KMS-11 (cell line): ENCODE data around the gene OLFML3.
A peak's percentile ranks its signal among the peaks of the same experiment; 100 is the strongest.
"Not testable (repeated sequence)": the region's sequence is repeated elsewhere in the genome, so short reads cannot be mapped to it uniquely, and the experiment has no call there.

Experiments used
- H2AFZ ChIP-seq: fragments of 200-600 bp; sonication (generic); 2 replicates; pipeline ENCODE4 v1.6.1; 2016; ENCODE audit warnings: antibody characterized with exemption, mixed run types, low read depth
- H3K27ac ChIP-seq: fragments of 200-600 bp; sonication (generic); 2 replicates; pipeline ENCODE4 v1.6.1; 2016; ENCODE audit warnings: mild to moderate bottlenecking, mixed run types
- H3K27me3 ChIP-seq: fragments of 200-600 bp; sonication (generic); 2 replicates; pipeline ENCODE4 v1.6.1; 2017; ENCODE audit warnings: mild to moderate bottlenecking, low read depth, mixed run types, moderate library complexity; ENCODE audit not compliant: insufficient read depth
- H3K36me3 ChIP-seq: fragments of 200-600 bp; sonication (generic); 2 replicates; pipeline ENCODE4 v1.6.1; 2017; ENCODE audit warnings: mild to moderate bottlenecking, mixed run types; ENCODE audit not compliant: insufficient read depth
- H3K4me1 ChIP-seq: fragments of 200-600 bp; sonication (generic); 2 replicates; pipeline ENCODE4 v1.6.1; 2016; ENCODE audit warnings: mild to moderate bottlenecking, low read depth, mixed run types; ENCODE audit not compliant: poor library complexity, severe bottlenecking
- H3K4me2 ChIP-seq: fragments of 200-600 bp; sonication (generic); 2 replicates; pipeline ENCODE4 v1.7.0; 2016; ENCODE audit warnings: mild to moderate bottlenecking, mixed run types
- H3K4me3 ChIP-seq: fragments of 200-600 bp; sonication (generic); IDR thresholded peaks from 2 replicates; pipeline ENCODE4 v1.6.1; 2017; ENCODE audit warnings: low read depth, low read length, mixed read lengths; ENCODE audit not compliant: insufficient read depth
- H3K79me2 ChIP-seq: fragments of 200-600 bp; sonication (generic); 2 replicates; pipeline ENCODE4 v1.6.1; 2016; ENCODE audit warnings: low read depth, mixed run types; ENCODE audit not compliant: insufficient read depth
- H3K9ac ChIP-seq: fragments of 200-600 bp; sonication (generic); 2 replicates; pipeline ENCODE4 v1.6.1; 2016; ENCODE audit warnings: mild to moderate bottlenecking, mixed run types
- H4K20me1 ChIP-seq: fragments of 200-600 bp; sonication (generic); 2 replicates; pipeline ENCODE4 v1.6.1; 2016; ENCODE audit warnings: mild to moderate bottlenecking, mixed run types; ENCODE audit not compliant: insufficient read depth
- TF ChIP-seq, protein P1 (sequence below): fragments of 200-600 bp; sonication (generic); conservative IDR thresholded peaks from 2 replicates; pipeline ENCODE4 v1.6.1; 2017; ENCODE audit warnings: low read depth, mild to moderate bottlenecking, antibody characterized with exemption, low read length, moderate library complexity, mixed read lengths

Gene OLFML3

GRCh38 chr1:113946678-113947387, 32.4 kb upstream of the OLFML3 start:
- Histone ChIP-seq H4K20me1 (no peaks in the 10 kb centered on the region; the same call in 1 of the 2 replicates), H3K4me1 (peaks cover 80% of the 10 kb centered on the region), H3K27ac (peak overlapping the region; percentile 75), H2AFZ (no peak overlapping the region), H3K36me3 (no peaks in the 10 kb centered on the region), H3K79me2 (peaks cover 97% of the 10 kb centered on the region), H3K4me3 (no peak overlapping the region), H3K4me2 (peak overlapping the region; percentile 49), H3K9ac (peak overlapping the region; percentile 18; the same call in 1 of the 2 replicates), H3K27me3 (no peaks in the 10 kb centered on the region)
- TF ChIP-seq, protein P1, sequence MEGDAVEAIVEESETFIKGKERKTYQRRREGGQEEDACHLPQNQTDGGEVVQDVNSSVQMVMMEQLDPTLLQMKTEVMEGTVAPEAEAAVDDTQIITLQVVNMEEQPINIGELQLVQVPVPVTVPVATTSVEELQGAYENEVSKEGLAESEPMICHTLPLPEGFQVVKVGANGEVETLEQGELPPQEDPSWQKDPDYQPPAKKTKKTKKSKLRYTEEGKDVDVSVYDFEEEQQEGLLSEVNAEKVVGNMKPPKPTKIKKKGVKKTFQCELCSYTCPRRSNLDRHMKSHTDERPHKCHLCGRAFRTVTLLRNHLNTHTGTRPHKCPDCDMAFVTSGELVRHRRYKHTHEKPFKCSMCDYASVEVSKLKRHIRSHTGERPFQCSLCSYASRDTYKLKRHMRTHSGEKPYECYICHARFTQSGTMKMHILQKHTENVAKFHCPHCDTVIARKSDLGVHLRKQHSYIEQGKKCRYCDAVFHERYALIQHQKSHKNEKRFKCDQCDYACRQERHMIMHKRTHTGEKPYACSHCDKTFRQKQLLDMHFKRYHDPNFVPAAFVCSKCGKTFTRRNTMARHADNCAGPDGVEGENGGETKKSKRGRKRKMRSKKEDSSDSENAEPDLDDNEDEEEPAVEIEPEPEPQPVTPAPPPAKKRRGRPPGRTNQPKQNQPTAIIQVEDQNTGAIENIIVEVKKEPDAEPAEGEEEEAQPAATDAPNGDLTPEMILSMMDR: no peak

- Histone ChIP-seq H3K9ac (peak overlapping the region; percentile 18; the same call in 1 of the 2 replicates), H3K27ac (peak overlapping the region; percentile 75), H4K20me1 (no peaks in the 10 kb centered on the region; the same call in 1 of the 2 replicates), H3K79me2 (peaks cover 100% of the 10 kb centered on the region), H3K4me3 (no peak overlapping the region), H2AFZ (no peak overlapping the region), H3K4me2 (peak overlapping the region; percentile 49), H3K36me3 (no peaks in the 10 kb centered on the region), H3K27me3 (no peaks in the 10 kb centered on the region), H3K4me1 (peaks cover 78% of the 10 kb centered on the region)
- TF ChIP-seq, protein P1: no peak
These were observed 31.7 kb upstream of the OLFML3 start for GRCh38 chr1:113947388-113948107.

DNA sequence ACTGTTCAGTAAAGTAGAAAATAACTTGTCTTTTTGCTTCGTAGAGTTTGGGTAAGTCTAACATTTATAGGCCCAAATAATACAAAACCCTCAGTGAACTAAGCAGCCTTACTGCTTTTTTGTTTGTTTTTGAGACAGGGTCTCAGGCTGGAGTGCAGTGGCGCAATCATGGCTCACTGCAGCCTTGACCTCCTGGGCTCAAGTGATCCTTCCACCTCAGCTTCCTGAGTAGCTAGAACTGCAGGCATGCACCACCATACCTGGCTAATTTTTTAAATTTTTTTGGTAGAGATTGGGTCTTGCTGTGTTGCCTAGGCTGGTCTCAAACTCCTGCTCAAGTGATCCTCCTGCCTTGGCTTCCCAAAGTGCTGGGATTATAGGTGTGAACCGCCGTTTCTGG, 31.1 kb upstream of the OLFML3 start:
- peak overlapping the region; percentile 49 for H3K4me2 ChIP-seq
- peaks cover 95% of the 10 kb centered on the region for H3K79me2 ChIP-seq
- not testable (repeated sequence) for H2AFZ ChIP-seq, H3K4me3 ChIP-seq, H4K20me1 ChIP-seq, H3K27me3 ChIP-seq, H3K36me3 ChIP-seq, H3K9ac ChIP-seq
- H3K27ac ChIP-seq: peak overlapping the region; percentile 75; the same call in 1 of the 2 replicates
- H3K4me1 ChIP-seq: peaks cover 72% of the 10 kb centered on the region

GRCh38 chr1:113949007-113949406, 30.3 kb upstream of the OLFML3 start:
- Histone ChIP-seq H3K9ac (no peak overlapping the region), H4K20me1 (no peaks in the 10 kb centered on the region), H3K27ac (no peak overlapping the region), H3K36me3 (no peaks in the 10 kb centered on the region), H3K4me1 (peaks cover 64% of the 10 kb centered on the region), H3K4me2 (no peak overlapping the region), H2AFZ (no peak overlapping the region), H3K4me3 (no peak overlapping the region), H3K79me2 (peaks cover 87% of the 10 kb centered on the region), H3K27me3 (no peaks in the 10 kb centered on the region)
- TF ChIP-seq, protein P1: peak; percentile 21; the same call in 1 of the 2 replicates
